Fibroblast of pulmonary artery (primary cell): ENCODE results near the gene SF3B5.
A peak's percentile ranks its signal among the peaks of the same experiment; 100 is the strongest.
"Not testable (repeated sequence)": the region's sequence is repeated elsewhere in the genome, so short reads cannot be mapped to it uniquely, and the experiment has no call there.

ENCODE experiments used
- DNase-seq: peaks from one replicate; pipeline ENCODE4 v3.0.0-alpha.2; 2010; ENCODE audit warnings: low read depth
- H3K4me3 ChIP-seq: replicated peaks from 2 replicates; pipeline ENCODE4 v1.5.1; 2011; ENCODE audit warnings: low read depth, mild to moderate bottlenecking, control low read depth, low read length, moderate library complexity
- CTCF ChIP-seq: IDR thresholded peaks from 2 replicates; pipeline ENCODE4 v1.5.1; 2011; ENCODE audit warnings: mild to moderate bottlenecking, control low read depth, low read length, inconsistent platforms; ENCODE audit errors: missing control alignments

Gene SF3B5

GRCh38 chr6:144093658-144094057 lies 1.7 kb downstream of the SF3B5 start:
- TF ChIP-seq CTCF: no peak
- peak overlapping the region; percentile 97 for H3K4me3 ChIP-seq
- DNase-seq: no peak

- no peak overlapping the region for H3K4me3 ChIP-seq
- no peak for DNase-seq
- no peak for TF ChIP-seq CTCF
Measured at GRCh38 chr6:144093236-144093635, 2.1 kb downstream of the SF3B5 start.

- DNase-seq: no peak
- TF ChIP-seq CTCF: no peak
- H3K4me3 ChIP-seq: no peak overlapping the region
Measured at GRCh38 chr6:144090384-144090783, 5.0 kb downstream of the SF3B5 start.

- TF ChIP-seq CTCF: no peak
- no peak for DNase-seq
- no peak overlapping the region for H3K4me3 ChIP-seq
Measured at GRCh38 chr6:144087789-144088426, 7.5 kb downstream of the SF3B5 start.

- TF ChIP-seq CTCF: no peak
- no peak for DNase-seq
- no peak overlapping the region for H3K4me3 ChIP-seq
Measured at GRCh38 chr6:144086959-144087358, 8.4 kb downstream of the SF3B5 start.

- H3K4me3 ChIP-seq: no peak overlapping the region
- DNase-seq: no peak
- no peak for TF ChIP-seq CTCF
Measured at GRCh38 chr6:144083172-144083571, 12.2 kb downstream of the SF3B5 start.

GRCh38 chr6:144082412-144082811 lies 13.0 kb downstream of the SF3B5 start:
- not testable (repeated sequence) for H3K4me3 ChIP-seq, DNase-seq
